Astrocyte (in vitro differentiated cells and primary cell): Measurements from ENCODE around the gene CRISPLD2. TPM values are rescaled to one million over a fixed set of nuclear protein-coding genes. Genes with fewer than 3 reads are reported as not detected.

Experiments
- DNase-seq: peaks from one replicate; pipeline ENCODE4 v3.0.0-alpha.2; 2010; ENCODE audit warnings: low read depth
- FAIRE-seq: peaks from 2 replicates; lab custom pipeline; 2011; peaks lifted over from hg19 to GRCh38; lab: Jason Lieb, UNC
- H2AFZ ChIP-seq: 2 replicates; pipeline ENCODE4 v1.6.0; 2012; ENCODE audit warnings: low read depth, low read length, inconsistent platforms
- H3K27ac ChIP-seq: 2 replicates; pipeline ENCODE4 v1.5.1; 2011; ENCODE audit warnings: low read depth, low read length, inconsistent platforms
- H3K27me3 ChIP-seq: 2 replicates; pipeline ENCODE4 v1.6.0; 2011; ENCODE audit warnings: low read length, inconsistent platforms; ENCODE audit not compliant: insufficient read depth
- H3K36me3 ChIP-seq: 2 replicates; pipeline ENCODE4 v1.5.1; 2011; ENCODE audit warnings: low read length, inconsistent platforms; ENCODE audit not compliant: insufficient read depth
- H3K4me1 ChIP-seq: 2 replicates; pipeline ENCODE4 v1.5.1; 2011; ENCODE audit warnings: low read length, inconsistent platforms; ENCODE audit not compliant: insufficient read depth
- H3K4me2 ChIP-seq: 2 replicates; pipeline ENCODE4 v1.6.0; 2012; ENCODE audit warnings: low read length, inconsistent platforms
- H3K4me3 ChIP-seq: 2 replicates; pipeline ENCODE4 v1.5.1; 2011; ENCODE audit warnings: low read depth, mild to moderate bottlenecking, low read length, inconsistent platforms; ENCODE audit not compliant: insufficient read depth
- H3K79me2 ChIP-seq: 2 replicates; pipeline ENCODE4 v1.6.0; 2012; ENCODE audit warnings: mild to moderate bottlenecking, low read length, inconsistent platforms; ENCODE audit not compliant: insufficient read depth
- H3K9ac ChIP-seq: 2 replicates; pipeline ENCODE4 v1.6.0; 2012; ENCODE audit warnings: mild to moderate bottlenecking, low read length, inconsistent platforms
- H3K9me3 ChIP-seq: 2 replicates; pipeline ENCODE4 v1.5.1; 2012; ENCODE audit warnings: low read depth, mild to moderate bottlenecking, low read length, inconsistent platforms; ENCODE audit not compliant: insufficient read depth
- H4K20me1 ChIP-seq: 2 replicates; pipeline ENCODE4 v1.6.0; 2012; ENCODE audit warnings: low read length, inconsistent platforms; ENCODE audit not compliant: insufficient read depth
- H3K27ac Mint-ChIP-seq: one replicate; pipeline ENCODE4 v1.8.0; 2021; ENCODE audit warnings: mild to moderate bottlenecking, mixed read lengths; ENCODE audit not compliant: unreplicated experiment
- H3K27me3 Mint-ChIP-seq: one replicate; pipeline ENCODE4 v1.8.0; 2021; ENCODE audit warnings: low read depth, mixed read lengths; ENCODE audit not compliant: unreplicated experiment
- H3K36me3 Mint-ChIP-seq: one replicate; pipeline ENCODE4 v1.8.0; 2021; ENCODE audit warnings: low read depth, mixed read lengths; ENCODE audit not compliant: unreplicated experiment
- H3K4me1 Mint-ChIP-seq: one replicate; pipeline ENCODE4 v1.8.0; 2021; ENCODE audit warnings: low read depth, mixed read lengths; ENCODE audit not compliant: unreplicated experiment
- H3K4me3 Mint-ChIP-seq: one replicate; pipeline ENCODE4 v1.8.0; 2021; ENCODE audit warnings: mild to moderate bottlenecking, moderate library complexity, mixed read lengths; ENCODE audit not compliant: unreplicated experiment
- H3K9me3 Mint-ChIP-seq: one replicate; pipeline ENCODE4 v1.8.0; 2021; ENCODE audit warnings: mild to moderate bottlenecking, mixed read lengths; ENCODE audit not compliant: unreplicated experiment
- CTCF ChIP-seq: IDR thresholded peaks from 2 replicates; pipeline ENCODE4 v1.5.1; 2011; ENCODE audit warnings: low read depth, mild to moderate bottlenecking, inconsistent platforms, low read length, moderate library complexity; ENCODE audit not compliant: insufficient read depth
- EZH2 ChIP-seq: IDR thresholded peaks from 2 replicates; pipeline ENCODE4 v1.6.1; 2012; ENCODE audit warnings: mild to moderate bottlenecking, low read length, inconsistent platforms; ENCODE audit not compliant: insufficient read depth
- total RNA-seq: library from RNA; stranded (reverse); gene quantifications from 2 replicates; pipeline ENCODE4 v1.2.1, GENCODE V29; 2021

The CRISPLD2 gene
- total RNA-seq, 1 donor from 2014 or later = 1.8 TPM

GRCh38 chr16:84914273-84914672 lies 94.5 kb downstream of the CRISPLD2 start:
- Histone ChIP-seq H2AFZ (no peak overlapping the region), H3K27ac (no peak overlapping the region), H3K4me2 (no peak overlapping the region), H3K9ac (no peak overlapping the region), H3K4me3 (no peak overlapping the region), H3K27me3 (peaks cover 31% of the 10 kb centered on the region), H3K9me3 (no peaks in the 10 kb centered on the region), H3K36me3 (no peaks in the 10 kb centered on the region), H4K20me1 (no peaks in the 10 kb centered on the region), H3K79me2 (no peaks in the 10 kb centered on the region), H3K4me1 (no peaks in the 10 kb centered on the region)
- Mint-ChIP-seq H3K4me3 (no peak overlapping the region), H3K27me3 (peaks cover 52% of the 10 kb centered on the region), H3K27ac (no peak overlapping the region), H3K36me3 (no peaks in the 10 kb centered on the region), H3K9me3 (no peaks in the 10 kb centered on the region), H3K4me1 (peaks cover 12% of the 10 kb centered on the region)
- no peak for FAIRE-seq
- DNase-seq = no peak
- TF ChIP-seq EZH2 = no peak
- TF ChIP-seq CTCF = no peak

GRCh38 chr16:84916178-84916577 lies 96.4 kb downstream of the CRISPLD2 start:
- Histone ChIP-seq H3K36me3 (no peaks in the 10 kb centered on the region), H3K4me2 (no peak overlapping the region), H3K27me3 (peaks cover 33% of the 10 kb centered on the region), H3K4me1 (no peaks in the 10 kb centered on the region), H3K4me3 (no peak overlapping the region), H4K20me1 (no peaks in the 10 kb centered on the region), H3K27ac (no peak overlapping the region), H3K9me3 (no peaks in the 10 kb centered on the region), H2AFZ (no peak overlapping the region), H3K9ac (no peak overlapping the region), H3K79me2 (no peaks in the 10 kb centered on the region)
- FAIRE-seq = no peak
- H3K4me1 Mint-ChIP-seq = peaks cover 16% of the 10 kb centered on the region
- TF ChIP-seq CTCF (no peak), EZH2 (no peak)
- DNase-seq = no peak
- H3K36me3 Mint-ChIP-seq = no peaks in the 10 kb centered on the region
- H3K9me3 Mint-ChIP-seq = no peaks in the 10 kb centered on the region
- H3K27ac Mint-ChIP-seq = no peak overlapping the region
- H3K4me3 Mint-ChIP-seq = no peak overlapping the region
- H3K27me3 Mint-ChIP-seq = peaks cover 51% of the 10 kb centered on the region

- Histone ChIP-seq H3K36me3 (no peaks in the 10 kb centered on the region), H3K79me2 (no peaks in the 10 kb centered on the region), H3K27ac (no peak overlapping the region), H3K9me3 (no peaks in the 10 kb centered on the region), H3K9ac (no peak overlapping the region), H3K27me3 (peaks cover 33% of the 10 kb centered on the region), H3K4me2 (no peak overlapping the region), H3K4me3 (no peak overlapping the region), H3K4me1 (no peaks in the 10 kb centered on the region), H4K20me1 (no peaks in the 10 kb centered on the region), H2AFZ (no peak overlapping the region)
- Mint-ChIP-seq H3K27me3 (peaks cover 44% of the 10 kb centered on the region), H3K9me3 (no peaks in the 10 kb centered on the region), H3K27ac (no peak overlapping the region), H3K4me1 (peaks cover 16% of the 10 kb centered on the region), H3K36me3 (no peaks in the 10 kb centered on the region), H3K4me3 (no peak overlapping the region)
- no peak for TF ChIP-seq CTCF
- no peak for TF ChIP-seq EZH2
- DNase-seq (no peak), FAIRE-seq (no peak)
Measured at GRCh38 chr16:84916850-84917249, 97.1 kb downstream of the CRISPLD2 start.
